Endothelial cell of umbilical vein (primary cell): ENCODE data around the gene DIP2B. TPM values are rescaled to one million over a fixed set of nuclear protein-coding genes. Genes with fewer than 3 reads are reported as not detected.
A peak's percentile ranks its signal among the peaks of the same experiment; 100 is the strongest.

ENCODE experiments used
- BruUV-seq: library from RNA; stranded (reverse); fragments of 400-500 nt; replicated peaks from 2 replicates; lab custom pipeline; 2021; lab: Mats Ljungman, UMichigan
- CTCF ChIA-PET: fragments of 300-600, 350-600 bp; sonication (Branson Sonifier 250); formaldehyde crosslinking; loops from one replicate; lab custom pipeline; 2021; ENCODE audit warnings: antibody characterized with exemption, inconsistent platforms; lab: Charles Lee
- POLR2A ChIA-PET: fragments of 300-600, 350-600 bp; sonication (Branson Sonifier 250); formaldehyde crosslinking; loops from one replicate; lab custom pipeline; 2021; ENCODE audit warnings: antibody characterized with exemption, inconsistent platforms; lab: Charles Lee
- DNase-seq: peaks from one replicate; pipeline ENCODE4 v3.0.0-alpha.2; 2011; ENCODE audit warnings: low read depth, low spot score
- FAIRE-seq: peaks from 2 replicates; lab custom pipeline; 2011; peaks lifted over from hg19 to GRCh38; lab: Jason Lieb, UNC
- H2AFZ ChIP-seq: 2 replicates; pipeline ENCODE4 v1.6.0; 2012; ENCODE audit warnings: low read depth, low read length, control low read depth, inconsistent platforms
- H3K27ac ChIP-seq: 2 replicates; pipeline ENCODE4 v1.5.1; 2011; ENCODE audit warnings: low read depth, mild to moderate bottlenecking, control low read depth, low read length, moderate library complexity; ENCODE audit not compliant: insufficient read depth
- H3K27me3 ChIP-seq, 2 experiments: 2 replicates each; pipeline versions ENCODE4 v1.6.0 to v1.6.1; 2011; ENCODE audit warnings: low read length in 2 of 2, mixed read lengths in 1 of 2; ENCODE audit not compliant: control insufficient read depth in 2 of 2, insufficient read depth in 2 of 2
- H3K36me3 ChIP-seq, 2 experiments: 2 replicates in 1 of 2; 3 replicates in 1 of 2; pipeline ENCODE4 v1.5.1; 2011; ENCODE audit warnings: low read length in 2 of 2, mild to moderate bottlenecking in 1 of 2, moderate library complexity in 1 of 2; ENCODE audit not compliant: control insufficient read depth in 2 of 2, insufficient read depth in 2 of 2; ENCODE audit errors: extremely low read depth in 1 of 2
- H3K4me1 ChIP-seq: 3 replicates; pipeline ENCODE4 v1.5.1; 2011; ENCODE audit warnings: mild to moderate bottlenecking, low read length; ENCODE audit not compliant: control insufficient read depth, insufficient read depth; ENCODE audit errors: extremely low read depth
- H3K4me2 ChIP-seq: 2 replicates; pipeline ENCODE4 v1.6.1; 2011; ENCODE audit warnings: low read length, control low read depth, mixed read lengths; ENCODE audit not compliant: insufficient read depth
- H3K4me3 ChIP-seq, 3 experiments: fragments of 200-600 bp in 1 of 3; sonication (generic), shearing (Covaris generic) in 1 of 3; replicated peaks in 1 of 3; 2 replicates each; pipeline ENCODE4 v1.5.1; 2011 to 2016; ENCODE audit warnings: control low read depth in 3 of 3, low read length in 3 of 3, mild to moderate bottlenecking in 2 of 3, inconsistent platforms in 1 of 3, low read depth in 1 of 3, moderate library complexity in 1 of 3; ENCODE audit not compliant: insufficient read depth in 1 of 3
- H3K79me2 ChIP-seq: 2 replicates; pipeline ENCODE4 v1.6.0; 2012; ENCODE audit warnings: low read length, inconsistent platforms; ENCODE audit not compliant: control insufficient read depth, insufficient read depth
- H3K9ac ChIP-seq: replicated peaks from 2 replicates; pipeline ENCODE3; 2011; ENCODE audit warnings: low read length, control low read depth; ENCODE audit not compliant: insufficient read depth; ENCODE audit errors: extremely low read depth
- H3K9me1 ChIP-seq: replicated peaks from 3 replicates; pipeline ENCODE4 v1.6.0; 2011; ENCODE audit warnings: mild to moderate bottlenecking, low read length; ENCODE audit not compliant: control insufficient read depth, insufficient read depth; ENCODE audit errors: extremely low read depth
- H3K9me3 ChIP-seq: replicated peaks from 2 replicates; pipeline ENCODE4 v1.5.1; 2012; ENCODE audit warnings: low read length, inconsistent platforms; ENCODE audit not compliant: control insufficient read depth, insufficient read depth
- H4K20me1 ChIP-seq: replicated peaks from 2 replicates; pipeline ENCODE3; 2011; ENCODE audit warnings: mild to moderate bottlenecking, low read length; ENCODE audit not compliant: control insufficient read depth, insufficient read depth; ENCODE audit errors: extremely low read depth
- CTCF ChIP-seq, 2 donors: IDR thresholded peaks; 1 replicate in 1 of 2; 2 replicates in 1 of 2; pipeline ENCODE4 v1.5.1; 2011; ENCODE audit warnings: low read length in 2 of 2, mild to moderate bottlenecking in 2 of 2, moderate library complexity in 2 of 2, control low read depth in 1 of 2, inconsistent platforms in 1 of 2, low read depth in 1 of 2; ENCODE audit not compliant: insufficient read depth in 1 of 2; ENCODE audit errors: extremely low read depth in 1 of 2
- EZH2 ChIP-seq: IDR thresholded peaks from 2 replicates; pipeline ENCODE4 v1.6.1; 2012; ENCODE audit warnings: borderline replicate concordance, low read depth, mild to moderate bottlenecking, moderate library complexity, low read length, inconsistent platforms; ENCODE audit not compliant: severe bottlenecking
- FOS ChIP-seq: IDR thresholded peaks from 2 replicates; pipeline ENCODE4 v1.6.1; 2011; ENCODE audit warnings: mild to moderate bottlenecking, low read length, moderate library complexity, borderline replicate concordance; ENCODE audit not compliant: insufficient read depth
- GATA2 ChIP-seq: IDR thresholded peaks from 2 replicates; pipeline ENCODE4 v1.7.0; 2011; ENCODE audit warnings: low read depth, mild to moderate bottlenecking, moderate library complexity, mixed read lengths, low read length; ENCODE audit not compliant: insufficient read length, insufficient read depth
- JUN ChIP-seq: IDR thresholded peaks from 2 replicates; pipeline ENCODE4 v1.6.1; 2011; ENCODE audit warnings: borderline replicate concordance, low read depth; ENCODE audit not compliant: insufficient read length, insufficient read depth
- MAX ChIP-seq: IDR thresholded peaks from 2 replicates; pipeline ENCODE4 v1.6.1; 2011; ENCODE audit not compliant: insufficient read depth, insufficient read length
- MYC ChIP-seq: IDR thresholded peaks from one replicate; pipeline ENCODE4 v1.6.1; 2011; ENCODE audit warnings: mild to moderate bottlenecking, low read depth, low read length
- POLR2A ChIP-seq: IDR thresholded peaks from 2 replicates; pipeline ENCODE4 v1.6.1; 2012; ENCODE audit warnings: low read depth, mild to moderate bottlenecking, control low read depth, low read length
- POLR2AphosphoS5 ChIP-seq: IDR thresholded peaks from 2 replicates; pipeline ENCODE4 v1.6.1; 2012; ENCODE audit warnings: low read depth, mild to moderate bottlenecking, control low read depth, low read length, moderate library complexity; ENCODE audit not compliant: insufficient read depth
- dilution Hi-C: fragments of 300-500 bp; cut with MboI; formaldehyde crosslinking; loops from one replicate; pipeline ENCODE4 v1.15.0; 2019; ENCODE audit warnings: low sequenced_read_pairs; ENCODE audit not compliant: extremely low pct_ligation_motif_present
- intact Hi-C: fragments of 100-400 bp; cut with micrococcal nuclease; formaldehyde crosslinking; loops from one replicate; pipeline ENCODE4 v1.10.0; 2022
- polyA plus RNA-seq, 4 experiments: library from polyadenylated mRNA; depleted of rRNA in 3 of 4; stranded (reverse) in 3 of 4; unstranded in 1 of 4; fragments of >200 nt; gene quantifications; 2 replicates each; pipeline versions ENCODE4 v1.2.1 to v1.2.3, GENCODE V29; 2011 to 2012; ENCODE audit warnings: missing spikeins in 1 of 4
- total RNA-seq: library from RNA; stranded (reverse); gene quantifications from 2 replicates; pipeline ENCODE4 v1.2.3, GENCODE V29; 2021

Gene DIP2B
- total and polyA plus RNA-seq, 2 donors (not counting 3 experiments of a cell fraction or from before 2014, with no cell fraction given): 14.5 to 28.0 TPM

DNA sequence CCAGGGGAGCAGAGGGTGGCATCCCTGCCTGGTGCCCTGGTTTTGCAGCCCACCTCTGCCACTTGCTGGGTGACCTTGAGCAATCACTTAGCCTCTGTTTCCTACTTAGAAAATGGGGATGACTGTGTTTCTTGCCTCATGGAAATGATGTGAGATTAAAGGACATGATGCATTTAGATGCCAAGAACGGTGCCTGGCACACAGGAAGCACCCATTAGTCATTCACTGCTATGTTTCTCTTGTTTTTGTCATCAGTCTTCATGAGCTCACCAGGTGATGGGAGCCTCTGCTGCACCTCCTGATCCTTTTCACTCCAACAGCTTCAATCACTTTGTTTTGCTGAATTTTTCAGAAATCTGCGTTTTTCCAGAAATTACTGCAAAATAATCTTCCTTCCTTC, 235.5 kb downstream of the DIP2B start:
- FAIRE-seq (peak; percentile 53), DNase-seq (no peak)
- Histone ChIP-seq H2AFZ (no peak overlapping the region), H3K4me2 (no peak overlapping the region), H3K9me3 (no peaks in the 10 kb centered on the region), H3K27ac (no peak overlapping the region), H3K79me2 (no peaks in the 10 kb centered on the region), H3K4me3 (no peak overlapping the region), H3K27me3 (no peaks in the 10 kb centered on the region), H3K9ac (no peak overlapping the region), H3K4me1 (no peaks in the 10 kb centered on the region), H3K36me3 (peaks cover 15 to 26% of the 10 kb centered on the region in 2 experiments), H3K9me1 (no peaks in the 10 kb centered on the region), H4K20me1 (no peaks in the 10 kb centered on the region)
- BruUV-seq: no TSS peak
- ChIA-PET POLR2A (no interaction called here), CTCF (interaction anchor here (1.4 kb wide), 2 partner anchors 12 to 25 kb away, joined by 3 to 4 read pairs; no protein-coding TSS in a partner anchor)
- TF ChIP-seq EZH2: no peak
- TF ChIP-seq MAX: no peak
- TF ChIP-seq POLR2AphosphoS5: no peak
- no peak for TF ChIP-seq FOS
- TF ChIP-seq CTCF (IDR thresholded peaks at IDR 0.05; ENCODE audit: extremely low read depth in 1 of 2, insufficient read depth in 1 of 2, low read depth in 1 of 2, low read length in 2 of 2): no peak
- no peak for TF ChIP-seq POLR2A
- no peak for TF ChIP-seq MYC
- TF ChIP-seq JUN: no peak
- TF ChIP-seq GATA2: no peak
- dilution Hi-C loops: no loop called here
- intact Hi-C loops: no loop called here
